COR-L47 (cell line): ENCODE results near the gene TMEM63A.
"Not testable (repeated sequence)": the region's sequence is repeated elsewhere in the genome, so short reads cannot be mapped to it uniquely, and the experiment has no call there.

ENCODE experiments used
- DNase-seq: peaks from one replicate; lab custom pipeline; 2025; lab: John Stamatoyannopoulos, UW

The TMEM63A gene

GRCh38 chr1:225881959-225882693, at the start of gene TMEM63A:
Gene TMEM63A, minus strand, starts transcription at chr1:225882380. Its CDS starts 4,800 bp downstream, at chr1:225877580.
- DNase-seq = no peak

- DNase-seq = no peak
Observed at GRCh38 chr1:225931270-225932136, 49.3 kb upstream of the TMEM63A start.

GRCh38 chr1:225930566-225930965, 48.4 kb upstream of the TMEM63A start:
- no peak for DNase-seq

DNA sequence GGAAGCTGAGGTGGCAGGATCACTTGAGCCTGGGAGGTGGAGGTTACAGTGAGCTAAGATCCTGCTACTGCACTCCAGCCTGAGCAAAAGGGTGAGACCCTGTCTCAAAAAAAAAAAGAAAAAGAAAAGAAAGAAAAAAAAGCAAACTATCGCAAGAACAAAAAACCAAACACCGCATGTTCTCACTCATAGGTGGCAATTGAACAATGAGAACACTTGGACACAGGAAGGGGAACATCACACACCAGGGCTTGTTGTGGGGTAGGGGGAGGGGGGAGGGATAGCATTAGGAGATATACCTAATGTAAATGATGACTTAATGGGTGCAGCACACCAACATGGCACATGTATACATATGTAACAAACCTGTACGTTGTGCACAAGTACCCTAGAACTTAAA, 47.3 kb upstream of the TMEM63A start:
- not testable (repeated sequence) for DNase-seq

DNA sequence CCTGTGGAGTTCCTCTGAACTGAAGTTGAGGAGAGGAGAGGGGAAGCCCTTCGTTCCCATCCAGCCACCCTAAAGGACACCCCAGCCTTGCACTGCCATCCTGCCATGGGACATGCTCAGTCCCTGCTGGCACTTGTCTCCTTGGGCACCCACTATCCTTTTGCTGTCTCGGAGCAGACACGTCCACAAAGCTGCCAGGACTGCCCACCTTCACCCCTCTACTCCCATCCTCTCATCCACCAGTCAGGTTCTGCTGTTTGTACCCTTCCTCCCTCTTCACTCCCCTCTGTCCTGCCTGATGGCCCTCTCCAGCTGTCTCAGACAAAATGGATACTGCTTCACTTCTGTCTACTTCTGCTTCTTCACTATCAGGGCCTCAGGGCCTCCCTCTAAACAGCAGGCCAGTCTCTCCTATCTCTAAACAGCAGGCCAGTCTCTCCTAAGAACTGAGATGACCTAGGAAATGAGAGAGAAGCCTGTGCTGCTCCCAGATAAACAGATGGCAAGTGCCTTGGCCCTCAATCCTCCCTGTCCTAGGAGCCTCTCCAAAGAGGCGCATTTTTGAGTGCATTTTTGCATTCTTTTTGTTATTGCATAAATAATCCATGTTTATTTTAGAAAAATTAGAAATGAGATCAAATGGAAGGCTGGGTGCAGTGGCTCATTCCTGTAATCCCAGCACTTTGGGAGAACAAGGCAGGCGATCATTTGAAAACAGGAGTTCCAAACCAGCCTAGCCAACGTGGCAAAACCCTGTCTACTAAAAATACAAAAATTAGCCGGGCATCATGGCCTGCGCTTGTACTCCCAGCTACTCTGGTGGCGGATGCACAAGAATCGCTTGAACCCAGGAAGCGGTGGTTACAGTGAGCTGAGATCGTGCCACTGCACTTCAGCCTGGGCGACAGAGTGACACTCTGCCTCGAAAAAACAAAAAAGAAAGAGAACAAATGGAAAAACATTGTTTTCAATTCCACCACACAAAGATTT, 46.3 kb upstream of the TMEM63A start:
- DNase-seq = no peak

DNA sequence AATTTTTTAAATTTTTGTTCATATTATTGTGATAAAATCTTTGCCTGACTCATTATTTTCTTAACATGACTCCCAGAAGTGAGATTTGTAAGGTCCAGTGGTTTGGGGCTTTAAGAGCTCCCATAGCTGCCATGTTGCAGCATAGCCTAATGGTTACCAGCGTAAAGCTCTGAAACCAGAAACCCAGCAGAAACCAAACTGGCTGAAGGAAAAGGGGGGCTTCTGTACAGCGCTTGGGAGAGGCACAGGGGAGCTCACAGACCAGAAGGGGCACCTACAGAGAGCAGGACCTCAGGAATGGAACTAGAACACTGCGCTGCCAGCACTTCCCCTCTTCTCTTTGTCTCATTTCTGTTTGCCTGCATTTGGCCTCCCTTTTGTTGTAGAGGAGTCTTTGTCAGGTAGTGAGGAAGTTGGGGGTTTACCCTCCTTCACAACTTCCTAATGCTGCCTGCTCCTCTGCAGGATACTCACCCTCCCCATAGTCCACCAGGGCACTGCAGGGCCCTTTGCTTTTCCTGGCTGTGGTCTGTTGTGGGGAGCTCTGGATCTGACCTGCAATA, 44.5 kb upstream of the TMEM63A start:
- no peak for DNase-seq

DNA sequence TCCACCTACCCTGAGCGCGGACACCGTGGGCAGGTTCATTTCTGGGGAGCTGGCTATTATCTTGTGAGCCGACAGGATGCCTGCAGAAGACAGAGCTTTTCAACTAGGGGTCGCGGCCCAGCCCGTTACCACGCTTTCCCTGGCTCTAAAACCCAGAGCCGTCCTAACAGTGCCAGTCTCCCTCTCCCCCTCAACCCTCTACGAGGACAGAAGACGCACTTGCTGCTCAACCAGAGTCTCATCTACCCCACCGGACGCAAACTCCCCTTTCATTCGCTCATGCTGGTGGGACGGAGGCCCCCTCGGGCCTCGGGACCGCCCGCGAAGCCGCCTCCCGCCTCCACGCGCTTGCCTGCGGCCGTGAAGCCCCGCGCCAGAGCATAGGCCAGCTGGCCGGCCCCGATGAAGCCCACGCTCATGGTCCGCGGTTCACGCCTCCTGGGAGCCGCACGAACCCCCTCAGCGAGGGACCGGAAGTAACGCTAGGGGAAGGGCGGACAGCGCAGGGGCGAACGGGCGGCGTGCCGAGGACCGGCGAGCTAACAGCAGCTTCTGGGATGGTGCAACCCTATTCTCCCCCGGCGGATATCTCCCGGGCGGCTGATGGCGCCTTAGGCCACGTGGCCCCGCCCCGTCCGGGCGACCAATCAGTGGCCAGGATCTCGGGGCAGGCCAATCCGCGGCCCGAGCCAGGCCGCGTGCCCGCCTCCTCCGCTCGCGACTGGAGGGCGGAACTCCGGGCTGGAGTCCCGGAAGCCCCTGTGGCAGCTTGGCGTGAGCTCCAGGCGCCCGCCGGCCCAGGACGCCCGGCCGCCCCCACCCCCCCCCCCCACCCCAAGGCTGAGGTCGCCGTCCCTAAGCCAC, 41.7 kb upstream of the TMEM63A start, which contains the start of gene PYCR2:
Gene PYCR2, minus strand, starts transcription at position 559 of the 864 bp plus-strand sequence. Its CDS starts 140 bp downstream, at position 419.
- DNase-seq = peak; percentile 96

- DNase-seq = no peak
Observed at GRCh38 chr1:225923381-225923691, 41.2 kb upstream of the TMEM63A start.

DNA sequence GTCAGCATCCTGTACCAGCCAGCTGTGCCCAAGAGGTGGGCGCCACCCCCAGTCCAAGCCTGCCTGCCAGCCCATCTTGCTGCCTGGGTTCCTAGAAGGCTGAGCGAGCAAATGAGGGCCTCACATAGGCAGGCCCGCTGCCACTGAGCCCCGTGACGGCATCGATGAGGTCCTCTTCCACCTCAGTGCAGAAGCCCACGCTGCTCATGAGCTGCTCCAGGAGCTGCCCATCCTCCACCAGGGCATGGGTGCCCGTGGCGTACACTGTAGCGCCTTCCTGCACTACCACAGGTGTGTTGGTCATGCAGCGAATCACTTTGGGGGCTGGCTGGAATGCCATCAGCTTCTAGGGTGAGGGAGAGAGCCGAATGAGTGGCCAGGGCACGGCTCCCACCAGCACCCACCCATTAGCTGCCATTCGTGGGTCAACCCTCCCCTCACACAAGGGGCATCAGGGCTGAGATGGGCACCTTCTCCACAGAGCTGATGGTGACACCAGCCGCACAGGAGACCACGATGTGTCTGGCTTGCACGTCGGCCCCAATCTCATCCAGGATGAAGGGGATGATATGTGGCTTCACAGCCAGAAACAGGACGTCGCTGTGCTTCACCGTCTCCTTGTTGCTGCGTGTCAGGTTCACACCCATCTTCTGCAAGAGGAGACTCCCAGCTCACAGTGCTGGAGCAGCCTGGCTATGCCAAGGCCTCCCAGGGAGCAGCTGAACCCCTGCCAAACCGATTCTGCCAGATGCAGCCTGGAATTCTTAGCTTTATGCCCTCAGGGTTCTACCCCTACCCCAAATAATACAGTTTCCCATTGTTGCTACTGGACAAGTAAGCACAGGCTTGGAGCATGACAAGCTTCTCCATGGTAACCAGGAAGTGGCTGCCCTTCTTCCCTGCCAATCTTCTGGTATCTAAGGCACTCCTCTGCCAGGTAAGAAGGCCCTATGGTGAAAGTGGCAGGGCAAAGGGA, 39.8 kb upstream of the TMEM63A start:
- DNase-seq = peak; percentile 98

- DNase-seq = peak; percentile 62
Observed at GRCh38 chr1:225919906-225920305, 37.7 kb upstream of the TMEM63A start.

DNA sequence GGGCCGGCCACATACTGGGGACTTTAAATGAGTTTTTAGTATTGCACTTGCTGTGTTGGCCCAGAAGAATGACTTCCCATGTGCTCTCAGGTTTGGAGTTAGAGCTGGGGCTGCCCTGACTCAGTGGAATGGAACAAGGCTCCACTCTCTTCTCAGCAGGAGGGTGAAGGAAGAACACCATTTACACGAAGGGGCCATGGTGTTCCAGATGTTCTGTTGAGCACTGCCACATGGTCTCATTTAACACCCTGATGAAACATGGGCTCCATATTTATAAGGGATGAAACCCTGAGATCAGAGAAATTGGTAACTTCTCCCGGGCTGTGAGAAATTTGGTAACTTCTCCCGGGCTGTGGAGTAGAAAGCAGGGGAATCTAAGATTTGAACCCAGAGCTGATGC, 36.1 kb upstream of the TMEM63A start:
- DNase-seq = no peak

DNA sequence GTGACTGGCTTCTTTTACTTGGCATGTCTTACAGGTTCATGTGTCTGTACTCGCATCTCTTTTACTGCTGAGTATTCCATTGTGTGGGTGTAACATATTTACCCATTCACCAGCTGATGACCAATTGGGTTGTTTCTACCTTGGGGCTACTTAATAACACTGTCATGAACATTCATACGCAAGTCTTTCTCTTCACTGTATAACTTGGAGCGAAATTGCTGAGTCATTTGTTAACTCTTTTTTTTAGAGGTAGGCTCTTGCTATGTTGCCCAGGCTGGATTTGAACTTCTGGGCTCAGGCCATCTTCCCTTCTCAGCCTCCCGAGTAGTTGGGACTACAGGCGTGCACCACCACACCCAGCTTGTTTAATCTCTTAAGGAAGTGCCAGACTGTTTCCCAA, 35.4 kb upstream of the TMEM63A start:
- no peak for DNase-seq

DNA sequence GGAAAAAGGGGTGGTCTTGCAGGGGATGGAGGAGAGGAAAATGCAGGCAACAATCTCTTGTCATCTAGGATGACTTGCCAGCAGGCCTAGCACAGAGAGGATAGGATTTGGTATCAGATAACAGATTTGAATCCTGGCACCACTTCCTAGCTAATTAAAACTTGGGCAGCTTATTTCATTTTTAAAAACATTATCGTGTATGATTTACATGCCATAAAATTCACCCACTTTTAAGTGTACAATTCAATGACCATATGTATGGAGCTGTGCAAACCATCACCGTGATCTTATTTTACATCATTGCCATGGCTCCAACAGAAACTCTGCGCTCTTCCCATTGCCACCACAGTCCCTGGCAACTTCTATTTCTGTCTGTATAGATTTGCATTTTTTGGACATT, 34.9 kb upstream of the TMEM63A start:
- DNase-seq = no peak

- no peak for DNase-seq
Observed at GRCh38 chr1:225915538-225915991, 33.4 kb upstream of the TMEM63A start.

GRCh38 chr1:225914947-225915346, 32.8 kb upstream of the TMEM63A start:
- DNase-seq = no peak

GRCh38 chr1:225914391-225914790, 32.2 kb upstream of the TMEM63A start:
- DNase-seq = no peak

- DNase-seq = no peak
Observed at GRCh38 chr1:225911191-225912130, 29.3 kb upstream of the TMEM63A start.

GRCh38 chr1:225909477-225909876, 27.3 kb upstream of the TMEM63A start:
- no peak for DNase-seq
